ENCODE data around the gene HEATR5B. TPM values are rescaled to one million over a fixed set of nuclear protein-coding genes. Genes with fewer than 3 reads are reported as not detected.

Gene HEATR5B
- total and polyA plus RNA-seq, 2 of the 8 experiments (the other 6 are each of a cell fraction or from before 2014, with no cell fraction given) = 7.0 to 12.6 TPM

DNA sequence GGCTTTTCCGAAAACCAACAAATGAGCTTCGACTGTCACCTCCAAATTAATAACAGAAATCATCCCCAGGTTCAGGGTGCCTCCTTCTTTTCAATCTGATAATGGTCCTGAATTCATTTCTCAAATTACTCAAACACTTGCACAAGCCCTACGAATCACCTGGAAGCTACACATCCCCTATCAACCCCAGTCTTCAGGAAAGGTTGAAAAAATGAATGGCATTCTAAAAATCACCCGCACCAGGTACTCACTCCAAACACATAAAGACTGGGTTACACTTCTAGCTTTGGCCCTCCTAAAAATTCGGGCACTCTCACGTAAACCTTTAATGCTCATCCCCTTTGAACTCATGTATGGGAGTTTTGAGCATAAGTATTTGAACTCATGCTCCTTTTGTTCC is 48.7 kb upstream of the HEATR5B start:
- Histone ChIP-seq H3K4me2 (ENCODE audit: insufficient read depth in 1 of 2, low read depth in 2 of 2, low read length in 2 of 2) (no peak overlapping the region), H2BK12ac (ENCODE audit: low read depth, low read length) (no peak overlapping the region), H3K23ac (ENCODE audit: insufficient read length) (no peak overlapping the region), H3K4ac (replicated peaks; ENCODE audit: insufficient read length, low read depth, low read length) (no peak overlapping the region), H3K4me3 (ENCODE audit: extremely low read depth in 1 of 4, insufficient read depth in 2 of 4, low read depth in 3 of 4, low read length in 4 of 4) (no peak overlapping the region), H2BK15ac (ENCODE audit: low read length) (no peak overlapping the region), H2BK5ac (ENCODE audit: low read depth, low read length) (no peak overlapping the region), H3K27me3 (replicated peaks in 1 of 4; ENCODE audit: control insufficient read depth in 3 of 4, extremely low read depth in 1 of 4, insufficient read depth in 3 of 4, low read length in 3 of 4) (no peaks in the 10 kb centered on the region), H4K20me1 (replicated peaks in 1 of 2; ENCODE audit: control insufficient read depth in 1 of 2, insufficient read depth in 2 of 2, low read length in 2 of 2) (peaks cover 0 to 1% of the 10 kb centered on the region in 2 experiments), H2AK5ac (ENCODE audit: low read depth, low read length) (no peak overlapping the region), H2BK20ac (ENCODE audit: low read length) (no peak overlapping the region), H4K8ac (ENCODE audit: extremely low read depth, insufficient read depth, low read length) (no peak overlapping the region), H3K4me1 (replicated peaks in 1 of 4; ENCODE audit: control insufficient read depth in 3 of 4, insufficient read depth in 4 of 4, low read length in 3 of 4) (no peaks in the 10 kb centered on the region), H3K56ac (replicated peaks; ENCODE audit: insufficient read length, low read depth, low read length) (no peak overlapping the region), H3K36me3 (ENCODE audit: control insufficient read depth in 2 of 4, insufficient read depth in 4 of 4, low read length in 3 of 4) (peaks cover 5 to 41% (median 28%) of the 10 kb centered on the region in 4 experiments; a peak in 7 of 8 replicates), H3K79me2 (ENCODE audit: control insufficient read depth in 1 of 2, insufficient read depth in 2 of 2, low read length in 2 of 2) (no peaks in the 10 kb centered on the region), H3K9me3 (ENCODE audit: insufficient read depth in 2 of 2, low read depth in 1 of 2, low read length in 1 of 2) (no peaks in the 10 kb centered on the region), H3K27ac (ENCODE audit: low read depth, low read length) (no peak overlapping the region), H4K91ac (replicated peaks; ENCODE audit: insufficient read length, low read length) (no peak overlapping the region), H2AFZ (ENCODE audit: low read length) (no peak overlapping the region), H2BK120ac (replicated peaks; ENCODE audit: low read depth, low read length) (no peak overlapping the region), H3K79me1 (ENCODE audit: low read depth, low read length) (no peaks in the 10 kb centered on the region), H3K14ac (ENCODE audit: insufficient read length) (no peak overlapping the region), H3K9ac (replicated peaks in 1 of 4; ENCODE audit: extremely low read depth in 1 of 4, low read depth in 3 of 4, low read length in 3 of 4) (no peak overlapping the region), H4K5ac (ENCODE audit: insufficient read length, low read depth, low read length) (no peak overlapping the region), H3K23me2 (ENCODE audit: low read depth, low read length) (no peaks in the 10 kb centered on the region), H3K18ac (ENCODE audit: extremely low read depth, low read length) (no peak overlapping the region)
- ChIA-PET POLR2A (ENCODE audit: partially characterized antibody) (interaction anchor here (0.6 kb wide), 1 partner anchor 223 kb away, joined by 3 read pairs; no protein-coding TSS in a partner anchor), CTCF (ENCODE audit: partially characterized antibody) (interaction anchor here (0.5 to 1.3 kb wide), 3 partner anchors 9 to 115 kb away, joined by 3 read pairs; no protein-coding TSS in a partner anchor)
- DNase-seq (ENCODE audit: low read depth in 1 of 2, low spot score in 2 of 2) (no peak), FAIRE-seq (no peak)
- TF ChIP-seq TBP (IDR thresholded peaks at IDR 0.05; ENCODE audit: low read depth, low read length) (no peak), RXRA (IDR thresholded peaks at IDR 0.05; ENCODE audit: insufficient read depth, low read depth, low read length) (no peak)
- TF ChIP-seq, protein P1, sequence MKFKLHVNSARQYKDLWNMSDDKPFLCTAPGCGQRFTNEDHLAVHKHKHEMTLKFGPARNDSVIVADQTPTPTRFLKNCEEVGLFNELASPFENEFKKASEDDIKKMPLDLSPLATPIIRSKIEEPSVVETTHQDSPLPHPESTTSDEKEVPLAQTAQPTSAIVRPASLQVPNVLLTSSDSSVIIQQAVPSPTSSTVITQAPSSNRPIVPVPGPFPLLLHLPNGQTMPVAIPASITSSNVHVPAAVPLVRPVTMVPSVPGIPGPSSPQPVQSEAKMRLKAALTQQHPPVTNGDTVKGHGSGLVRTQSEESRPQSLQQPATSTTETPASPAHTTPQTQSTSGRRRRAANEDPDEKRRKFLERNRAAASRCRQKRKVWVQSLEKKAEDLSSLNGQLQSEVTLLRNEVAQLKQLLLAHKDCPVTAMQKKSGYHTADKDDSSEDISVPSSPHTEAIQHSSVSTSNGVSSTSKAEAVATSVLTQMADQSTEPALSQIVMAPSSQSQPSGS (IDR thresholded peaks at IDR 0.05; ENCODE audit: low read length) = no peak
- 95% methylated on average over 6 of the region's 6 CpGs; no CpG with 5 or more reads in 1 of the 2 experiments for WGBS, 2 experiments (ENCODE audit: extremely low coverage in 1 of 2, insufficient coverage in 1 of 2, insufficient read length in 1 of 2, insufficient replicate concordance in 2 of 2, low coverage in 1 of 2, low lambda C conversion rate in 2 of 2, missing lambda C conversion rate in 1 of 2)

All from H1 (cell line).